NCI-H2107 treated with DMSO at 0.1 percent for 48 hours (cell line): ENCODE data around the gene EFNB1.

ENCODE experiments used
- DNase-seq: peaks from one replicate; lab custom pipeline; 2025; ENCODE audit not compliant: unreplicated experiment; lab: John Stamatoyannopoulos, UW

The EFNB1 gene

DNA sequence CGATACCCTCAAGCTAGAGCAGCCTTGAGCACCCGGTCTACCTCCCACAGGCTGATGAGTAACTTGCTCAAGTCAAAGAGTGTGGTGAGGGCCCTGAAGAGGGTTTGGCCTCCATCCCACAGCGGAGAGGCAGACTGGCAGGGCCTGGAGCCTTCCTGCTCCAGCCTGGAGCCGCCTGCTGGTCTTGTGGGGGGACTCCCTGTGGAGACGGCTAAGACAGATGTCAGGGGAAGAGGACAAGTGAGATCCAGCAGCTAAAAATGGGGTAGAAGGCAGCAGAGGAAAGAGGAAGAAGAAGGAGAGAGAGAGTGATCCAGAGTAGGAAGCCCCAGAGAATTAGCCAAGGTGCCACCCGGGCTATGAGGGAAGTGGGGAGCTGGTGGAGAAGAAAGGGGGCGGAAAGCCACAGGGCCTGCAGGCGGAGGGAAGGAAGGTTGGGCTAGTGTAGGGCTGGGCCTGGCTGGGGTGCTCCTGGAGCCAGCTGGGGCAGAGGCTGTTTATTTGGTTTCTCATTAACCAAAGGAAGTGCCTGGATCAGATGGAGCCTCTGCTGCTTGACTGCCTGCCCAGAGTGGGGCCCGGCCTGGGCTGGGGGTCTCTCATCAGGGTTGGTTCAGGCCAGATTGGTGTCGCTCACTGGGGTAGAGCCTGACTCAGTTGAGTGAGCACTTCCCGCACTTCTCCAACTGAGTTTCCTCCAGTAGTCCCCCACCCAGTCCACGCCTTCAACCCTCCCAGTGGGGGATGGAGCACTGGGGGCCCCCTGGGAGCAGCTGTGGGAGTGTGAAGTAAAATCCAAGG lies 14.2 kb downstream of the EFNB1 start:
- DNase-seq = no peak

- no peak for DNase-seq
Measured at GRCh38 chrX:68843992-68844391, 15.2 kb downstream of the EFNB1 start.

DNA sequence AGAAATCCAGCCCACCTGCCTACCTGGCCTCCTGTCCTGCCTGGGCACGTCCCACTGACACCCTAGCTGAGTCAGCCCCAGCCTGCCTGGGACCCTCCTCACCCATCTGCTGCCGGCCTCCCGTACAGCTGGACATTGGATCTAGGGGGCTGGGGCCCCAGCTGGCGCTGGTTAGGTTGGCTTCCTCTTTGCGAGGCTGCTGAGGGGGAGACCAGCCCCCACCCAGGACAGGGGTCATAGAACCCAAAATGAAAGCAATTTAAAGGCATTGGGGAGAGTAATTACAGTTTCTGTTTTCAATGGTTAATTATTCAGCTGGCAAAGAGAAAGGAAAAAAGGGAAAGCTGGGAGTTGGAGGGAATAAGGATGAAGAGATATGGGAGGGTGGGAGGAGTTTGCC lies 15.8 kb downstream of the EFNB1 start:
- no peak for DNase-seq

DNA sequence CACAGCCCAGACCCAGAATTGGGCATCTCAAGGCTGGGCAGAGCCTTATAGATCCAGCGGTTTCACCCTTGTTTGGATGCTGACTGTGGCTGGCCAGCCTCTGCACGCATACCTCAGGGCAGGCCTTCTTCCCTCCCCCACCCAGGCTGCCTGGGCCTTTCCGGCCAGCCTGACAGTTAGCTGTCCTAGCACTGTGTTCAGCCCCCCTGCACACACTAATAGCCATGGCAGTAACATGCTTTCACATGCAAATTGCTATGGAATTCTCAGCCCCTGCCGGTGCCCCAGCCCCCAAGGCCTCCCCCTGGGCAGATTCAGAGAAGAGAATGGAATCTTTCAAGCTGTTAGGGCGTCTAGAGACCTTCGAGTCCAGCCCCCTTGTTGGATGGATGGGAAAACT lies 17.7 kb downstream of the EFNB1 start:
- DNase-seq = no peak

DNA sequence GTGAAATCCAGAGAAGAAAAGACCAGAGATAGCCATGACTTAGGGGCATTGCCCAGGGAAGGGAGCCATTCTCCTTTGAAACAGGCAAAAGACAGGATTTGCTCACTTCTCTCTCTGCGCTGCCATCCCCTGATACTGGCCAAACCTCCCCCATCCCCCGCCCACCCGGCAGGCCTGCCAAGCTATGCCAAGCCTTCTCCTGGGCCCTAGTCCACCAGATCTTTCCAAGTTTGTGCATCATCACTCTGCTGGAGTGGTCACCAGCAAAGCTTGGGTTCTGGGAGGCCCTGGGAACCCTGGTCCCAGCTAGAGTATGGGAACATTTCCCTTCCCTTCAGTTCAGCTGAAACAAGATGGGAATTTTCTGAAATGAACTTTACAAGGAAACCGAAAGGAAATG lies 18.4 kb downstream of the EFNB1 start:
- no peak for DNase-seq

DNA sequence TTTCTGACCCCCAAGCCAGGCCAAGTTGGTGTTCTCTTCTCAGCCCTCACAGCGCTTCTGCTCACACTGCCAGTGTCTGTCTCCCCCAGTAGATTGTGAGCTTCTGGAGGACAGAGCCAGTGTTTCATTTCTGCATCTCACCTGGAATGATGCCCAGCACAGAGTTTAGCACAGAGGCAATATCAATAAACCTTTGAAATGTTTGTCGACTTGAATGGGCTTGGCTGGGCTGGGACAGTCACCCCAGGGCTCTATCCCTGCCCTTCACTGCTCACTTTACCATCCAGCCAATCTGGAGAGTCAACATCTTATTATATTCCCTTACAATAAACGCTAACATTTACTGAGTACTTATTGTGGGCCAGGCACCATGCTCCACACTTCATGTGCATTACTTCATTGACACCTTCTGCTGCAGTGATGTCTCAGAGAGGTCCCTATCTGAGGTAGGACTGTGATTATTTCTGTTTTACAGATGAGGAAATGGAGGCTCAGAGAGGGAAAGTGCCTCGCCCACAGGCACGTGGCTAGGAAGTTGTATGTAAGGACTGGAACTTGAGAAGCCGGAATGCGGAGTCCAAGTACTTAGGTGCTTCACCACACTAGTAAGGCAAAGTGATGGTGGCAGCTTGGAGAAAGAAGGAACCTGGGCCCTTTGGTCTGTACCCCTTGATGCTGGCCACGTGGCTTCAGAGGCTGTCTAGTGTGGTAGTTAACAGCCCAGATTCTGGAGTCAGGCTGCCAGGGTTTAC lies 19.5 kb downstream of the EFNB1 start:
- no peak for DNase-seq

DNA sequence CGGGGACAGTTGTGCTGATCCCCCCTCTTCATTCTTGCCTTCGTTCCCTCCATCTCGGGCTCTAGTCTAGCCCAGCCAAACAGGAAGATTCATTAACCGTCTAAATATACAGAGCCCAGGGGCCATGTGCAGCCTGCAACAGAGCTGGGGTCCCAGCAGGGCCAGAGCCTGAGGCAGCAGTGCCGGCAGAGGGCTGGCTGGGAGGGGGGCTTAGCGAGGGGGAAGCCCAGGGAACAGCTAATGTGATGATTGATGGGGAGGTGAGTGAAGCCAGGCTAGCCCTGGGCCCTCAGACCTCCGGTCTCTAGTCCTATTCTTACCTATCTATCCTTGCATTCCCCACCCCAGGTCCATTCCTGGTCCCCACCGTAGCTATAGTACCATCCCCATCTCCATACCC lies 22.3 kb downstream of the EFNB1 start:
- no peak for DNase-seq

DNA sequence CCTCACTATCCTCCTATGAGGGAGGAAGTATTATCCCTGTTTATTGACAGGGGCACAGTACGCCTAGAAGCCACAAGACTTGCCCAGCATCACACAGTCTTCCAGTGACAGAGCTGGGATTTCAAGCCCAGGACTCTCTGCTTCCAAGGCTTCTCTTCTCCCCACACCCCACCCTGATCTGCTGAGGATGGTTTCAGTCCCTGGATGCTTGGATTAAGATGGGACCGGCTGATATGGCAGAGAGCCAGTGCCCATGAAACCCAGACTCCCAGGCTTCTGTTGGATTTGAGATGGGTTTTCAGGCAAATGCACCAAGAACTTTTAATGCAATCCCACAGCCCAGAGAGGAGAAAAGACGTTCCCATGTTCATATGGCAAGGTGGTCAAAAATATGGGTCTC lies 23.2 kb downstream of the EFNB1 start:
- DNase-seq = no peak

DNA sequence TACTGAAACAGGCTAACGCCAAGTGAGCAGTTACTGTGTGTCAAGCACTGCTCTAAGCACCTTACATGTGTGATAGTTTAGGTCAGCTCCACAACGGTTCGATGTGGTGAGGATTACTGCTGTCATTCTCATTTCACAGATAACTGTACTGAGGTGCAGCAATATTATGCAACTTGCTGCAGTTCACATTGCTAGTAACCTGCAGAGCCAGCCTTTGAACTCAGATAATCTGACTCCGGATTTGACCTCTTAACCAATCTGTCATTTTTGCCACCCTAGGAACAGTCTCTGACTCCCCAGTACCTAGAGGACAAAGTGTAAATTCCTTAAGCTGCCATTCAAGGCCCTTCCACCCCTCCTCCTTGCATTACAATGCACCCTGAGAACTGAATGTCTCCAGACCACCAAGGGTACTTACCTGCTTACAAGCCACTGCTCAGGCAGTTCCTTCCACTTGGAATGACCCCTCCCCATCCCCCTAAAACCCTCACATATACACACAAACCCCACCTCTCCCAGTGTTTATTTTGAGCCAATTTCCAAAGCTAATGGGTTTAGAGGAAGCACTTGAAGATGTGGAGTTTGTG lies 24.9 kb downstream of the EFNB1 start:
- DNase-seq = no peak

GRCh38 chrX:68865300-68865699 lies 36.5 kb downstream of the EFNB1 start:
- DNase-seq = no peak

- no peak for DNase-seq
Measured at GRCh38 chrX:68865926-68866325, 37.1 kb downstream of the EFNB1 start.

DNA sequence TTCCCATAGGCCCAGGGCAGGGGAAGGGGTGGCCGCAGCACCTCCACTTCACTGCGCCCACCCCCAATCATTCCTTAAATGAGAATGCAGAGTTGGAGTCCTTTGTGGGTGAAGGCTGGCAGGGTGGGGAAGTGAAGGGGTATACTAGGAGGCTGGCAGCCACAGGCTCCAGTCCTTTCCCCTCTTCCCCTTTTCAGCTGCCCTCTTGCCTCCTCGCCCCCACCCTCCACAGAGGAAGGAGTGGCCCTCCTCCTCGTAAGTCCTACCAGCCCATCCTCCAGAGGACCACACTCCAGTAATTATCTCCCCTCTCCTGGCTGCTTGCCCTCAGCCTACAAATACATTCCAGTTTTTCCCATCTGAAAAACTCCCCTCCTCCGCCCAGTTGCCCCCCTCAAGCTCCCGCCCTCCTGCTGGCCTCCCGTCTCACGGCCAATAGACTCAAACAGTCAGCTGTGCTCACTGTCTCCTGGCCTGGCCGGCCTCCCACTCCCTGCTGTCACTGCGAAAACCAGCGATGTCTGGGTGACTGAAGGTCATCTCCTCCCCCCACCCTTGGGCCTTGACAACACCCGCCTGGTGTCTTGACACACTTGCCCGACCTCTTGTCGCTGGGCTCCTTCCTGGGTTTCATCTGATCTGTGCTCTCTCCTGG lies 38.8 kb downstream of the EFNB1 start:
- no peak for DNase-seq

- DNase-seq = no peak
Measured at GRCh38 chrX:68868316-68868715, 39.5 kb downstream of the EFNB1 start.

- DNase-seq = no peak
Measured at GRCh38 chrX:68868902-68869800, 40.3 kb downstream of the EFNB1 start.

GRCh38 chrX:68870357-68870756 lies 41.5 kb downstream of the EFNB1 start:
- no peak for DNase-seq

DNA sequence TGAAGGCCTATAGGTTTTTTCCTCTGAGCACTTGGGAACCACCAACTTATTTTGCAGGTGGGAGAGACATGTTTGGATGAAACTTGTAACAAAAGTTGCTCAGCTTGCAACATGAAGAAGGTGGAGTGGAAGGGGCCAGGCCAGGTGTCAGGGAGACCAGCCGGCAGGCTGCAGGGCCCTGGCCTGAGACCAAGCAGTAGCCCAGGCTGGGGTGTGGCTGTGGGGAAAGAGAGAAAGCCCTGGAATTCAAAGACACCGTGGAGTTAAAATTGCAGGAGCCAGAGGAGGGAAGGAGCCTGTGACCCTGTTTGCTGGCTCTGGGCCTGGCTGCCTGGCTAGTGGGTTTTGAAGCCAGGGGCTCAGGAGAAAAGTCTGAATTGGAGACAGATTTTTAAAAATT lies 43.4 kb downstream of the EFNB1 start:
- no peak for DNase-seq

DNA sequence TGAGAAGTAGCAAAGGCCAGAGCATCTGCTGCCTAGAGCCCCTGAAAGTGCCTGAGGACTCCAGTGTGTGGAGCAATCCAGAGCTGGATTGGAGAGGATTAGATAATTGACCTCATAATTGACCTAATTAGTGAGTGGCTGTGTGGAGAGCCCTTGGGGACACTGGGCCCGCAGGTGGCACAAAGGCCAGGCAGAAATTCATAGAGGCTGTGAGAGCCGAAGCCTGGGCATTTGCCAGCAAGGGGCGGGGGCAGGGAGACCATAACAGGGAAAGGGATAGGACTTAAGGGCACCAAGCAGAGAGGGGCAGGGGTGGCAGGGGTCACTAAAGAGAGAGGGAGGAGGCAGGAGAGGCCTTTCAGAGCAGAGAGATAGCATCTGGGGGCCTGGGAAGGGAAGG lies 45.3 kb downstream of the EFNB1 start:
- DNase-seq = no peak

- no peak for DNase-seq
Measured at GRCh38 chrX:68876731-68877130, 47.9 kb downstream of the EFNB1 start.

GRCh38 chrX:68877606-68878005 lies 48.8 kb downstream of the EFNB1 start:
- no peak for DNase-seq

DNA sequence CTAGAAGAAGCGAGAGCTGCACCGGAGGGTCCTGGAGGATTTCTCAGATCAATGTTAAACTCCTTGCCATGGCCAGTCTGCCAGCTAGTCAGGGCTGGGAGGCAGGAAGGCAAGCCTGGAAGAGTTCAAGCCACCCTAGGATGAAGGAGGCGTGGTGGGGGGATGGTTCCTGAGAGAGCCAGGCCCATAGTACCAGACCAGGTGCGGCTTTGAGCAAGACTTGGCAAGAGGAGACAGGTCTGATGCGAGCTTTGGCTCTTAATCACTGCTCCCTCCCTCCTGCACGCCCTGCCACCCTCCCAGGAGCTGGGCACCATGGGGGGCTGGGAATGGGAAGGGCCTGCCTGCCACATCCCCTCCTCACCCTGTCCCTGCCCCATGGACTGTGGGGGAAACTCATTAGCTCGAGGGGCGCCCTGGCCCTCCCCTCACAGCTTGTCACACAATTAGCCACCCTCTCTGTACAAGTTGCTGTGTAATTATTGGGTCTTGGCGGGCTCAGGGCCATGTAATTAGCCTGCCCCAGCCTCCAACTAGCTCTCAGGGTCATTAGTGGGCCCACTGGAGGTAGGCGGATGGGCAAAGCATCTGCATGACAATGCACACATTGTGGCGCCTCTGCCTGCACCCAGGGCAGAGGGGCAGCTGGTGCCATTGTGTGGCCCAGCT lies 50.3 kb downstream of the EFNB1 start:
- no peak for DNase-seq
